Panc1 (cell line): Measurements from ENCODE around the gene TULP3. TPM values are rescaled to one million over a fixed set of nuclear protein-coding genes. Genes with fewer than 3 reads are reported as not detected.

ENCODE experiments used
- ATAC-seq: fragments of 200-7000 bp; cut with Tn5 transposase; 2 replicates; pipeline ENCODE4 v1.9.1; 2020; ENCODE audit warnings: mild to moderate bottlenecking, moderate library complexity
- BruUV-seq: library from RNA; stranded (reverse); fragments of 400-500 nt; replicated peaks from 2 replicates; lab custom pipeline; 2021; lab: Mats Ljungman, UMichigan
- CTCF ChIA-PET: fragments of 300-600 bp; sonication (Branson Sonifier 250); formaldehyde crosslinking; loops from one replicate; lab custom pipeline; 2022; ENCODE audit warnings: antibody characterized with exemption; lab: Charles Lee
- POLR2A ChIA-PET: fragments of 300-600 bp; sonication (Branson Sonifier 250); formaldehyde crosslinking; loops from one replicate; lab custom pipeline; 2022; ENCODE audit warnings: antibody characterized with exemption; lab: Charles Lee
- DNase-seq: peaks from one replicate; pipeline ENCODE4 v3.0.0-alpha.2; 2010; ENCODE audit warnings: low read depth, low spot score
- H3K27ac ChIP-seq: 2 replicates; pipeline ENCODE4 v1.5.1; 2011; ENCODE audit warnings: mild to moderate bottlenecking, low read length, inconsistent platforms
- H3K27me3 ChIP-seq: fragments of 200-500 bp; sonication (Bioruptor generic); 2 replicates; pipeline ENCODE4 v1.6.0; 2014; ENCODE audit warnings: low read length, inconsistent platforms; ENCODE audit not compliant: control insufficient read depth, insufficient read depth
- H3K36me3 ChIP-seq: fragments of 200-500 bp; sonication (Bioruptor generic); 2 replicates; pipeline ENCODE4 v1.5.1; 2014; ENCODE audit warnings: inconsistent platforms, mild to moderate bottlenecking, low read length, moderate library complexity; ENCODE audit not compliant: control insufficient read depth, insufficient read depth
- H3K4me1 ChIP-seq: 2 replicates; pipeline ENCODE4 v1.5.1; 2011; ENCODE audit warnings: inconsistent platforms, mild to moderate bottlenecking, low read length, moderate library complexity; ENCODE audit not compliant: control insufficient read depth, insufficient read depth
- H3K4me3 ChIP-seq, 2 experiments: 2 replicates each; pipeline ENCODE4 v1.5.1; 2011 to 2012; ENCODE audit warnings: low read depth in 2 of 2, low read length in 2 of 2, mild to moderate bottlenecking in 2 of 2, inconsistent platforms in 1 of 2, moderate library complexity in 1 of 2
- H3K9me3 ChIP-seq: fragments of 200-500 bp; sonication (Bioruptor generic); 2 replicates; pipeline ENCODE4 v1.5.1; 2014; ENCODE audit warnings: low read depth, mild to moderate bottlenecking, inconsistent platforms, low read length, moderate library complexity; ENCODE audit not compliant: control insufficient read depth, insufficient read depth
- POLR2AphosphoS5 ChIP-seq: IDR thresholded peaks from 2 replicates; pipeline ENCODE4 v1.6.1; 2012; ENCODE audit warnings: mild to moderate bottlenecking, low read depth, low read length, moderate library complexity
- SIN3A ChIP-seq: IDR thresholded peaks from 2 replicates; pipeline ENCODE4 v1.6.1; 2012; ENCODE audit warnings: low read depth, mild to moderate bottlenecking, low read length, moderate library complexity, borderline replicate concordance; ENCODE audit not compliant: insufficient read depth
- TCF7L2 ChIP-seq: IDR thresholded peaks from 2 replicates; pipeline ENCODE4 v1.6.1; 2011; ENCODE audit warnings: mild to moderate bottlenecking, low read depth, low read length, inconsistent platforms
- in situ Hi-C: cut with HindIII; loops from 2 replicates; pipeline ENCODE4 v1.10.0; 2016; ENCODE audit warnings: low sequenced_read_pairs, low pct_unique_long_range_greater_than_20kb
- intact Hi-C: fragments of 100-400 bp; cut with micrococcal nuclease; formaldehyde crosslinking; loops from one replicate; pipeline ENCODE4 v1.10.0; 2022; ENCODE audit not compliant: unreplicated experiment
- total RNA-seq: library from RNA; stranded (reverse); gene quantifications from one replicate; pipeline ENCODE4 v1.2.1, GENCODE V29; 2021; ENCODE audit not compliant: unreplicated experiment
- TF ChIP-seq, protein P1 (sequence below): fragments of 450-650 bp; IDR thresholded peaks from 2 replicates; pipeline ENCODE4 v1.5.1; 2017; ENCODE audit warnings: mild to moderate bottlenecking
- TF ChIP-seq, protein P2 (sequence below), 2 experiments: IDR thresholded peaks; 2 replicates each; pipeline ENCODE4 v1.6.1; 2011 to 2012; ENCODE audit warnings: low read depth in 2 of 2, control low read depth in 1 of 2, low read length in 1 of 2, mild to moderate bottlenecking in 1 of 2, moderate library complexity in 1 of 2; ENCODE audit not compliant: insufficient read depth in 1 of 2

TULP3 gene
- total RNA-seq, 1 experiment from 2014 or later = 29.3 TPM

DNA sequence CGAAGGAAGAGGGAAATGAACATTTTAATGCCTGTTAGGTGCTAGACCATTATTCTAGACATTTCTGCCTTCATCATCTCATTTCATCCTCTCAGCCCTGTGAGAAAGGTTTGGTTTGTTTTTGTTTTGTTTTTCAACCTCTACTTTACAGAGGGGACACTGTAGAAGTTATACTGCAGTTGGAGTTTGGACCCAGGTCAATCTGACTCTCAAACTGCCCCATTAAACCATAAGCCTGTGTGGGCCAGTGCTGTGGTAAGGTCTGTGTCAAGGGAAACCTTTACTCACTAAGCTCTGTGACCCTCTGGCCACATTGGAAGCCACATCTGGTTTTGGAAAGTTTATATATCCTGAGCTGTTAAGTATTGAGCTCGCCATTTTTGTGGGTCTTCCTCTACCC, 77.0 kb downstream of the TULP3 start:
- ChIA-PET CTCF (interaction anchor here (0.7 kb wide), 1 partner anchor 17 kb away, joined by 8 read pairs; no protein-coding TSS in a partner anchor), POLR2A (interaction anchor here (0.7 kb wide), 1 partner anchor 1059 kb away, joined by 9 read pairs; no protein-coding TSS in a partner anchor)
- Histone ChIP-seq H3K27me3 (no peaks in the 10 kb centered on the region), H3K27ac (no peak overlapping the region), H3K9me3 (no peaks in the 10 kb centered on the region), H3K36me3 (no peaks in the 10 kb centered on the region; the same call in 1 of the 2 replicates), H3K4me3 (no peak overlapping the region), H3K4me1 (peaks cover 11% of the 10 kb centered on the region)
- no peak for ATAC-seq
- DNase-seq = no peak
- in situ Hi-C loops = no loop called here
- TF ChIP-seq, protein P1, sequence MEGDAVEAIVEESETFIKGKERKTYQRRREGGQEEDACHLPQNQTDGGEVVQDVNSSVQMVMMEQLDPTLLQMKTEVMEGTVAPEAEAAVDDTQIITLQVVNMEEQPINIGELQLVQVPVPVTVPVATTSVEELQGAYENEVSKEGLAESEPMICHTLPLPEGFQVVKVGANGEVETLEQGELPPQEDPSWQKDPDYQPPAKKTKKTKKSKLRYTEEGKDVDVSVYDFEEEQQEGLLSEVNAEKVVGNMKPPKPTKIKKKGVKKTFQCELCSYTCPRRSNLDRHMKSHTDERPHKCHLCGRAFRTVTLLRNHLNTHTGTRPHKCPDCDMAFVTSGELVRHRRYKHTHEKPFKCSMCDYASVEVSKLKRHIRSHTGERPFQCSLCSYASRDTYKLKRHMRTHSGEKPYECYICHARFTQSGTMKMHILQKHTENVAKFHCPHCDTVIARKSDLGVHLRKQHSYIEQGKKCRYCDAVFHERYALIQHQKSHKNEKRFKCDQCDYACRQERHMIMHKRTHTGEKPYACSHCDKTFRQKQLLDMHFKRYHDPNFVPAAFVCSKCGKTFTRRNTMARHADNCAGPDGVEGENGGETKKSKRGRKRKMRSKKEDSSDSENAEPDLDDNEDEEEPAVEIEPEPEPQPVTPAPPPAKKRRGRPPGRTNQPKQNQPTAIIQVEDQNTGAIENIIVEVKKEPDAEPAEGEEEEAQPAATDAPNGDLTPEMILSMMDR = no peak
- no peak for TF ChIP-seq TCF7L2
- TF ChIP-seq, protein P2, sequence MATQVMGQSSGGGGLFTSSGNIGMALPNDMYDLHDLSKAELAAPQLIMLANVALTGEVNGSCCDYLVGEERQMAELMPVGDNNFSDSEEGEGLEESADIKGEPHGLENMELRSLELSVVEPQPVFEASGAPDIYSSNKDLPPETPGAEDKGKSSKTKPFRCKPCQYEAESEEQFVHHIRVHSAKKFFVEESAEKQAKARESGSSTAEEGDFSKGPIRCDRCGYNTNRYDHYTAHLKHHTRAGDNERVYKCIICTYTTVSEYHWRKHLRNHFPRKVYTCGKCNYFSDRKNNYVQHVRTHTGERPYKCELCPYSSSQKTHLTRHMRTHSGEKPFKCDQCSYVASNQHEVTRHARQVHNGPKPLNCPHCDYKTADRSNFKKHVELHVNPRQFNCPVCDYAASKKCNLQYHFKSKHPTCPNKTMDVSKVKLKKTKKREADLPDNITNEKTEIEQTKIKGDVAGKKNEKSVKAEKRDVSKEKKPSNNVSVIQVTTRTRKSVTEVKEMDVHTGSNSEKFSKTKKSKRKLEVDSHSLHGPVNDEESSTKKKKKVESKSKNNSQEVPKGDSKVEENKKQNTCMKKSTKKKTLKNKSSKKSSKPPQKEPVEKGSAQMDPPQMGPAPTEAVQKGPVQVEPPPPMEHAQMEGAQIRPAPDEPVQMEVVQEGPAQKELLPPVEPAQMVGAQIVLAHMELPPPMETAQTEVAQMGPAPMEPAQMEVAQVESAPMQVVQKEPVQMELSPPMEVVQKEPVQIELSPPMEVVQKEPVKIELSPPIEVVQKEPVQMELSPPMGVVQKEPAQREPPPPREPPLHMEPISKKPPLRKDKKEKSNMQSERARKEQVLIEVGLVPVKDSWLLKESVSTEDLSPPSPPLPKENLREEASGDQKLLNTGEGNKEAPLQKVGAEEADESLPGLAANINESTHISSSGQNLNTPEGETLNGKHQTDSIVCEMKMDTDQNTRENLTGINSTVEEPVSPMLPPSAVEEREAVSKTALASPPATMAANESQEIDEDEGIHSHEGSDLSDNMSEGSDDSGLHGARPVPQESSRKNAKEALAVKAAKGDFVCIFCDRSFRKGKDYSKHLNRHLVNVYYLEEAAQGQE (IDR thresholded peaks at IDR 0.05; ENCODE audit: insufficient read depth in 1 of 2, low read depth in 2 of 2, low read length in 1 of 2) = no peak
- no peak for TF ChIP-seq SIN3A
- TF ChIP-seq POLR2AphosphoS5 = no peak
- intact Hi-C loops = no loop called here
- no TSS peak for BruUV-seq

DNA sequence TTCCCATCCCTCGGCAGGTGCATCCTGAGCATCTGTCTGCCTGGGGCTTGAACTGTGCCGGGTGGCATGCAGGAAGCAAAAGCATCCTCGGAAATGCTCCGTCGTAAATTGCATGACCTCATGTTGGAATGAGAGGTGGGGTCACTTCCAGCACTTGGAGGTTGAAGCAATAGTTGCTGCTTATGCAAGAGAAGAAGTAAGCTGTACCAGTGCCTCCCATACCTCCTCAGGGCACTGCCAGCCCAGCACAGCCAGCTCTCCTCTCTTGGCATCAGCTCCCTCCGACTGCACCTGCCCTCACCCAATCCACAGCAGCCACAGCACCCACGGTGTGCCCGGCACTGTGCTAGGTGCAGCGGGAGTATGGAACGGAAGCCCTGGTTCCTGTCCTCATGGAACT, 80.1 kb downstream of the TULP3 start:
- no peaks in the 10 kb centered on the region for H3K4me1 ChIP-seq
- TF ChIP-seq, protein P1 = no peak
- TF ChIP-seq POLR2AphosphoS5 = no peak
- no peak for TF ChIP-seq TCF7L2
- TF ChIP-seq, protein P2 (IDR thresholded peaks at IDR 0.05; ENCODE audit: insufficient read depth in 1 of 2, low read depth in 2 of 2, low read length in 1 of 2) = no peak
- no peak for TF ChIP-seq SIN3A
- intact Hi-C loops = no loop called here
- no peak overlapping the region for H3K4me3 ChIP-seq
- CTCF ChIA-PET = no interaction called here
- H3K36me3 ChIP-seq = no peaks in the 10 kb centered on the region; the same call in 1 of the 2 replicates
- ATAC-seq = no peak
- H3K27me3 ChIP-seq = no peaks in the 10 kb centered on the region
- no peak overlapping the region for H3K27ac ChIP-seq
- no peak for DNase-seq
- in situ Hi-C loops = no loop called here
- BruUV-seq = no TSS peak
- no peaks in the 10 kb centered on the region for H3K9me3 ChIP-seq
- POLR2A ChIA-PET = no interaction called here
